Lower leg skin (tissue), 4 donors: ENCODE measurements around the gene SLC25A24. TPM values are rescaled to one million over a fixed set of nuclear protein-coding genes. Genes with fewer than 3 reads are reported as not detected.
"Not testable (repeated sequence)": the region's sequence is repeated elsewhere in the genome, so short reads cannot be mapped to it uniquely, and the experiment has no call there.

Experiments
- DNase-seq, 2 donors: peaks; one replicate each; pipeline ENCODE4 v3.0.0-alpha.2; 2019; ENCODE audit warnings: low spot score in 2 of 2
- H3K4me3 ChIP-seq: fragments of 200-600 bp; sonication (generic); 2 replicates; pipeline ENCODE4 v1.5.1; 2017; ENCODE audit warnings: mild to moderate bottlenecking, low read depth; ENCODE audit not compliant: poor library complexity, severe bottlenecking
- CTCF ChIP-seq, 3 donors: fragments of 450-650 bp; IDR thresholded peaks; one replicate each; pipeline ENCODE4 v1.5.1; 2016; ENCODE audit warnings: antibody characterized with exemption in 3 of 3, mild to moderate bottlenecking in 3 of 3, moderate library complexity in 2 of 3
- POLR2A ChIP-seq, 2 donors: fragments of 450-650 bp; IDR thresholded peaks; one replicate each; pipeline ENCODE4 v1.6.1; 2016 to 2017; ENCODE audit warnings: antibody characterized with exemption in 2 of 2, mild to moderate bottlenecking in 1 of 2, moderate library complexity in 1 of 2
- WGBS, 2 donors: methylation state at CpG; one replicate each; pipeline ENCODE4 v1.1.5; 2018; 5-methylcytosine and 5-hydroxymethylcytosine counted together
- intact Hi-C: fragments of 100-400 bp; cut with DNase I; formaldehyde crosslinking; loops from one replicate; pipeline ENCODE4 v1.15.0; 2023; ENCODE audit warnings: low total_unique reads
- total RNA-seq, 4 donors: library from RNA; depleted of rRNA; stranded (reverse); fragments of >200 nt; gene quantifications; one replicate each; pipeline ENCODE4 v1.1.0, GENCODE V29; 2016

The SLC25A24 gene
- total RNA-seq, 4 donors from 2014 or later = 18.5 to 20.4 (median 20.1) TPM

- intact Hi-C loops = no loop called here
- no peak overlapping the region for H3K4me3 ChIP-seq
- no peak for DNase-seq
- TF ChIP-seq CTCF (IDR thresholded peaks at IDR 0.05) (no peak), POLR2A (IDR thresholded peaks at IDR 0.05) (no peak)
- WGBS, 2 donors = 97 to 99% methylated on average over 7 of the region's 7 CpGs
Measured at GRCh38 chr1:108158893-108159453, 41.2 kb downstream of the SLC25A24 start.

DNA sequence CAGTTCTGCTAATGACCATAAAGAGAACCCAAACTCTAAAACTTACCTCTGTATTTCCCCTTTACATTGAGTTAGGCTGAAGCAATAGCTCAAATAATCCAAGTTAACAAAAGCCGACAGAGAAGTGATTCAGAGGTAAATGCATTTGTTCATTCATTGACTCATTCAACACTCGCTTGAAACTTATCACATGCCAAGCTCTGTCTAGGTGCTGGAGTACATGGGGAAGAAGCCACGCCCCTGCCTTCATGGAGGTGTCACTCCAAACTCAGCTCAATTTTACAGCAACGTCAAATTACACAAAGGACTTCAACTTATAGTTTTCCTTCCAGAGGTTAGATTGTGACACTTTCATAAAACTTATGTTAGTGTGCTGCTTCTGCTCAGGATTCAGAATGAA, 45.8 kb downstream of the SLC25A24 start:
- no peak for DNase-seq
- H3K4me3 ChIP-seq = no peak overlapping the region
- intact Hi-C loops = no loop called here
- WGBS, 2 donors = 72 to 81% methylated on average over 4 of the region's 4 CpGs
- TF ChIP-seq POLR2A (IDR thresholded peaks at IDR 0.05) = no peak

DNA sequence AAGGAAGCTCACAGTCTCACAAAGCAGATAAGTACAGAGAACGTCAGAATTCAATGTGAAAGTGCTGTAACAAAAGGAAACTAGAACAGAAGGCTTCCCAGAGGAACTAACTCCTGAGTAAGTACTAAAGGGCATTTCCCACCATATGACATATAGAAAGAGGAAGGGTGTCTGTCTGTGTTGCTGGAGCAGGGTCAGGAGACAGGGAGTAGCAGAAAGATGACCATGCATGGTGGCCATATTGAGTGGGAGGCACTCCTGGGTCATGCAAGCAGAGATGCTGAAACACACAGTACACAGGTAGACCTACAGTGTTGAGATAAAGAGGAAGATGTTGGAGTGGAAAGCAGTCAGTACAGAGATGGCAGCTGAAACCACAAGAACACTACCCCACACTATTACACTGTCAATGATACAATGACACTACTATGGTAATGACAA, 47.3 kb downstream of the SLC25A24 start:
- TF ChIP-seq CTCF (IDR thresholded peaks at IDR 0.05) (no peak), POLR2A (IDR thresholded peaks at IDR 0.05) (no peak)
- no peak for DNase-seq
- intact Hi-C loops = no loop called here
- 85 to 92% methylated on average over 1 of the region's 1 CpG for WGBS, 2 donors
- H3K4me3 ChIP-seq = no peak overlapping the region

DNA sequence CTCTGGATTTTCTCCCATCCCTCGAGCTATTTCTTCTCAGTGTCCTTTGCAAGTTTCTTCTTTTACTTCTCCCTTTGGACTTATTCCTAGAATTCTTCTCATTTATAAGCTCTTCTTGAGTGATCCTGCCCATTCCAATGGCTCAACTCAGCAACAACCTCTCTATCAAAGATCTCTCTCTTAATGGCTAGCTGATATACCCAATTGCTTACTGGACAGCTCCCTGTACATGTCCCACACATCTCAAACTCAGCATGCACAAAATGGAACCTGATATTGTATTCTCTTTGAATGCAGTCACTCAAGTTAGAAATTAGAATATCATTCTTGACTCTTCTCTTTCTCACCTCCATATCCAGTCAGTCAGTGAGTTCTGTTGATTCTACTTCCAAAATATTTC, 48.6 kb downstream of the SLC25A24 start:
- 98 to 100% methylated on average over 1 of the region's 1 CpG for WGBS, 2 donors
- intact Hi-C loops = no loop called here
- no peak overlapping the region for H3K4me3 ChIP-seq

DNA sequence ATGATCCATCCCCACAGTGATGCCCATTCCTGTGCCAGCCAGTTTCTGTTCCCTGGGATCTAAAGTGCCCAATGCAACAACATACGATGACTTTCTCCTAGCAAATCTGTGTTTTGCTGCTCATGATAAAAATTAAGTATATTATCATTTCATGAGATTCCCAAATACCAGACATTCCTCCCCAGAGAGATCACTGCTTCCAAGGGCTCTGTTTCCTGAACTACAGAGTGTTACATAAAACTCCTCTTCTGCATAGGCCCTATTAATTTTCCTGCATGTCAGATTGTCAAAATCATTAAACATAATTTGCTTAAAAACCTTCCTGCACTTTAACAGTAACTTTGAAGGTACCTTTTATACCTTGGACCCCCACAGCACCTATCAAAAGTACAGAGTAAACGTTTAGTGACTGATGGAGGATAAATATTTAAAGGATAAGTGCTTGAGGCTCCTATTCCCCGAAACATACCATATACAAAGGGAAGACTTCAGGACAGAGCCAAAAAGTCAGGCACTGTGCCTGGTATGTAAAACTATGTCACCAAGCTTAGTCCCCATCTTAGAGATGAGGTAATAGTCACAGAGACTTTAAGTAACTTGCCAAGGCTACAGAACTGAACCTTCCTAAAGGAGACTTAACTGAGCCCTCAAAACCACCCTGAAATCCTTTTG, 50.2 kb downstream of the SLC25A24 start:
- intact Hi-C loops = no loop called here
- DNase-seq = no peak
- WGBS, 2 donors = 79 to 80% methylated on average over 3 of the region's 3 CpGs

More for the DNA sequence above, 48.6 kb downstream of the SLC25A24 start:
- DNase-seq = no peak
- TF ChIP-seq POLR2A (IDR thresholded peaks at IDR 0.05) (no peak), CTCF (IDR thresholded peaks at IDR 0.05) (no peak)

DNA sequence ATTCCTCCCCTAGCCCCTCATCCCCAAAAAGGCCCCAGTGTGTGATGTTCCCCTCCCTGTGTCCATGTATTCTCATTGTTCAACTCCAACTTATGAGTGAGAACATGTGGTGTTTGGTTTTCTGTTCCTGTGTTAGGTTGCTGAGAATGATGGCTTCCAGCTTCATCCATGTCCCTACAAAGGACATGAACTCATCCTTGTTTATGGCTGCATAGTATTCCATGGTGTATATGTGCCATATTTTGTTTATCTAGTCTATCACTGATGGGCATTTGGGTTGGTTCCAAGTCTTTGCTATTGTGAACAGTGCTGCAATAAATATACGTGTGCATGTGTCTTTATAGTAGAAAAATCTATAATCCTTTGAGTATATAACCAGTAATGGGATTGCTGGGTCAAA, 55.6 kb downstream of the SLC25A24 start:
- DNase-seq, H3K4me3 ChIP-seq, intact Hi-C loops: not testable (repeated sequence)
- WGBS, 2 donors = 93 to 97% methylated on average over 1 of the region's 1 CpG

More for the DNA sequence above, 50.2 kb downstream of the SLC25A24 start:
- TF ChIP-seq POLR2A (IDR thresholded peaks at IDR 0.05) (no peak), CTCF (IDR thresholded peaks at IDR 0.05) (no peak)
- no peak overlapping the region for H3K4me3 ChIP-seq
